Measurements from ENCODE around the gene PTEN.

- TF ChIP-seq, protein P1, sequence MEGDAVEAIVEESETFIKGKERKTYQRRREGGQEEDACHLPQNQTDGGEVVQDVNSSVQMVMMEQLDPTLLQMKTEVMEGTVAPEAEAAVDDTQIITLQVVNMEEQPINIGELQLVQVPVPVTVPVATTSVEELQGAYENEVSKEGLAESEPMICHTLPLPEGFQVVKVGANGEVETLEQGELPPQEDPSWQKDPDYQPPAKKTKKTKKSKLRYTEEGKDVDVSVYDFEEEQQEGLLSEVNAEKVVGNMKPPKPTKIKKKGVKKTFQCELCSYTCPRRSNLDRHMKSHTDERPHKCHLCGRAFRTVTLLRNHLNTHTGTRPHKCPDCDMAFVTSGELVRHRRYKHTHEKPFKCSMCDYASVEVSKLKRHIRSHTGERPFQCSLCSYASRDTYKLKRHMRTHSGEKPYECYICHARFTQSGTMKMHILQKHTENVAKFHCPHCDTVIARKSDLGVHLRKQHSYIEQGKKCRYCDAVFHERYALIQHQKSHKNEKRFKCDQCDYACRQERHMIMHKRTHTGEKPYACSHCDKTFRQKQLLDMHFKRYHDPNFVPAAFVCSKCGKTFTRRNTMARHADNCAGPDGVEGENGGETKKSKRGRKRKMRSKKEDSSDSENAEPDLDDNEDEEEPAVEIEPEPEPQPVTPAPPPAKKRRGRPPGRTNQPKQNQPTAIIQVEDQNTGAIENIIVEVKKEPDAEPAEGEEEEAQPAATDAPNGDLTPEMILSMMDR (IDR thresholded peaks at IDR 0.05; ENCODE audit: low read length), result no peak
- TF ChIP-seq EZH2 (IDR thresholded peaks at IDR 0.05; ENCODE audit: borderline replicate concordance, low read length), result no peak
Measured at GRCh38 chr10:87827681-87828080, 35.7 kb upstream of the PTEN start.

Data from OCI-LY1 (cell line).